HCT116 (cell line): ENCODE data around the gene SLC44A3. TPM values are rescaled to one million over a fixed set of nuclear protein-coding genes. Genes with fewer than 3 reads are reported as not detected.

Experiments used
- ATAC-seq: fragments of 200-7000 bp; cut with Tn5 transposase; 2 replicates; pipeline ENCODE4 v1.9.1; 2020; ENCODE audit warnings: mild to moderate bottlenecking, moderate library complexity
- BruUV-seq: library from RNA; stranded (reverse); fragments of 400-500 nt; replicated peaks from 2 replicates; lab custom pipeline; 2021; lab: Mats Ljungman, UMichigan
- CTCF ChIA-PET: fragments of 300-600 bp; sonication (Branson Sonifier 250); formaldehyde crosslinking; loops from one replicate; lab custom pipeline; 2021; ENCODE audit warnings: antibody characterized with exemption; lab: Charles Lee
- POLR2A ChIA-PET: fragments of 300-600, 350-600 bp; sonication (Branson Sonifier 250); formaldehyde crosslinking; loops from one replicate; lab custom pipeline; 2021; ENCODE audit warnings: antibody characterized with exemption; lab: Charles Lee
- RAD21 ChIA-PET, 2 experiments: fragments of 300-600 bp; sonication (Branson Sonifier 250); formaldehyde crosslinking; loops; one replicate each; lab custom pipeline; 2023; ENCODE audit warnings: low total read pairs in 2 of 2; ENCODE audit not compliant: uncharacterized antibody in 2 of 2, unreplicated experiment in 2 of 2, low non-redundant PET in 1 of 2; lab: Charles Lee
- DNase-seq: peaks from one replicate; pipeline ENCODE4 v3.0.0-alpha.2; 2010; ENCODE audit warnings: low read depth, low spot score
- H2AFZ ChIP-seq: fragments of 200-600 bp; shearing (Covaris generic), sonication (generic); 2 replicates; pipeline ENCODE4 v1.6.1; 2017; ENCODE audit warnings: low read depth, mixed run types, mixed read lengths, antibody characterized with exemption, low read length; ENCODE audit not compliant: poor library complexity, severe bottlenecking
- H3K27ac ChIP-seq: 2 replicates; pipeline ENCODE4 v1.5.1; 2012; ENCODE audit warnings: low read depth, low read length
- H3K27me3 ChIP-seq: fragments of 200-600 bp; sonication (generic); 2 replicates; pipeline ENCODE4 v1.6.1; 2016; ENCODE audit warnings: mixed run types, low read length, mixed read lengths; ENCODE audit not compliant: insufficient read depth
- H3K36me3 ChIP-seq, 2 experiments: fragments of 200-500 bp in 1 of 2; fragments of 200-600 bp in 1 of 2; sonication (Bioruptor generic) in 1 of 2; sonication (generic) in 1 of 2; 2 replicates each; pipeline versions ENCODE4 v1.5.1 to v1.6.1; 2014 to 2016; ENCODE audit warnings: low read length in 2 of 2, inconsistent platforms in 1 of 2, mixed read lengths in 1 of 2, mixed run types in 1 of 2; ENCODE audit not compliant: insufficient read depth in 2 of 2, control insufficient read depth in 1 of 2
- H3K4me1 ChIP-seq, 2 experiments: fragments of 200-600 bp in 1 of 2; sonication (generic) in 1 of 2; 2 replicates each; pipeline versions ENCODE4 v1.5.1 to v1.6.1; 2012 to 2017; ENCODE audit warnings: low read length in 2 of 2, inconsistent platforms in 1 of 2, mild to moderate bottlenecking in 1 of 2, mixed read lengths in 1 of 2, mixed run types in 1 of 2, moderate library complexity in 1 of 2; ENCODE audit not compliant: insufficient read depth in 2 of 2, control insufficient read depth in 1 of 2
- H3K4me2 ChIP-seq: fragments of 200-600 bp; sonication (generic); 2 replicates; pipeline ENCODE4 v1.6.1; 2017; ENCODE audit warnings: mixed run types, low read length, mixed read lengths
- H3K4me3 ChIP-seq, 2 experiments: fragments of 200-600 bp in 1 of 2; sonication (generic) in 1 of 2; replicated peaks in 1 of 2; 2 replicates each; pipeline ENCODE4 v1.5.1; 2011 to 2016; ENCODE audit warnings: low read length in 2 of 2, control low read depth in 1 of 2, low read depth in 1 of 2, mild to moderate bottlenecking in 1 of 2, mixed read lengths in 1 of 2, mixed run types in 1 of 2
- H3K79me2 ChIP-seq: fragments of 200-600 bp; sonication (generic); 2 replicates; pipeline ENCODE4 v1.6.1; 2017; ENCODE audit warnings: mild to moderate bottlenecking, mixed run types, low read length, moderate library complexity, mixed read lengths; ENCODE audit not compliant: insufficient read depth
- H3K9ac ChIP-seq: fragments of 200-600 bp; sonication (generic); 2 replicates; pipeline ENCODE4 v1.6.1; 2016; ENCODE audit warnings: low read length, mixed read lengths
- H3K9me2 ChIP-seq: fragments of 200-600 bp; sonication (generic), shearing (Covaris generic); 2 replicates; pipeline ENCODE4 v1.6.1; 2017; ENCODE audit warnings: mixed run types, mild to moderate bottlenecking, moderate library complexity; ENCODE audit not compliant: insufficient read depth
- H3K9me3 ChIP-seq, 2 experiments: fragments of 200-500 bp in 1 of 2; fragments of 200-600 bp in 1 of 2; sonication (Bioruptor generic) in 1 of 2; sonication (generic) in 1 of 2; 2 replicates each; pipeline ENCODE4 v1.6.1; 2014 to 2017; ENCODE audit warnings: low read length in 2 of 2, mixed read lengths in 2 of 2, inconsistent platforms in 1 of 2, low read depth in 1 of 2, mild to moderate bottlenecking in 1 of 2, mixed run types in 1 of 2, moderate library complexity in 1 of 2; ENCODE audit not compliant: control insufficient read depth in 1 of 2, insufficient read depth in 1 of 2
- H4K20me1 ChIP-seq: fragments of 200-600 bp; sonication (generic), shearing (Covaris generic); 2 replicates; pipeline ENCODE4 v1.6.1; 2017; ENCODE audit warnings: mixed run types, mild to moderate bottlenecking, moderate library complexity; ENCODE audit not compliant: insufficient read depth
- ATF3 ChIP-seq: IDR thresholded peaks from 2 replicates; pipeline ENCODE4 v1.6.1; 2012
- EGR1 ChIP-seq: IDR thresholded peaks from 2 replicates; pipeline ENCODE4 v1.6.1; 2012; ENCODE audit warnings: low read depth
- ELF1 ChIP-seq: IDR thresholded peaks from 2 replicates; pipeline ENCODE4 v1.6.1; 2012; ENCODE audit warnings: low read depth, borderline replicate concordance
- JUND ChIP-seq: IDR thresholded peaks from 2 replicates; pipeline ENCODE4 v1.6.1; 2012
- MAX ChIP-seq: IDR thresholded peaks from 2 replicates; pipeline ENCODE4 v1.6.1; 2012
- POLR2A ChIP-seq: IDR thresholded peaks from 2 replicates; pipeline ENCODE4 v1.7.0; 2011; ENCODE audit warnings: borderline replicate concordance; ENCODE audit not compliant: insufficient read depth, insufficient read length; ENCODE audit errors: extremely low read depth
- POLR2AphosphoS5 ChIP-seq: IDR thresholded peaks from 2 replicates; pipeline ENCODE4 v1.6.1; 2011; ENCODE audit warnings: mild to moderate bottlenecking, low read depth, low read length, moderate library complexity
- RAD21 ChIP-seq: IDR thresholded peaks from 2 replicates; pipeline ENCODE4 v1.6.1; 2012; ENCODE audit warnings: low read depth, mild to moderate bottlenecking
- SP1 ChIP-seq: IDR thresholded peaks from 2 replicates; pipeline ENCODE4 v1.6.1; 2012; ENCODE audit warnings: low read depth
- SRF ChIP-seq: IDR thresholded peaks from 2 replicates; pipeline ENCODE4 v1.6.1; 2012; ENCODE audit warnings: low read depth
- ZFX ChIP-seq: fragments of 450-650 bp; IDR thresholded peaks from 2 replicates; pipeline ENCODE4 v1.6.1; 2017
- ZNF274 ChIP-seq: fragments of 200-500 bp; sonication (Bioruptor generic); IDR thresholded peaks from 2 replicates; pipeline ENCODE4 v1.6.1; 2014; ENCODE audit warnings: mild to moderate bottlenecking, low read depth, low read length, inconsistent platforms
- intact Hi-C: fragments of 100-400 bp; cut with micrococcal nuclease; formaldehyde crosslinking; loops from 2 replicates; pipeline ENCODE4 v1.10.0; 2022
- total RNA-seq: library from RNA; stranded (reverse); gene quantifications from one replicate; pipeline ENCODE4 v1.2.1, GENCODE V29; 2021; ENCODE audit not compliant: unreplicated experiment

The SLC44A3 gene
- total RNA-seq, 1 experiment from 2014 or later, result 9.6 TPM

GRCh38 chr1:94919241-94920030 lies 99.3 kb downstream of the SLC44A3 start:
- ChIA-PET POLR2A (no interaction called here), RAD21 (no interaction called here), CTCF (interaction anchor here (0.9 kb wide), 1 partner anchor 65 kb away, joined by 3 read pairs; no protein-coding TSS in a partner anchor)
- Histone ChIP-seq H3K79me2 (peaks cover 100% of the 10 kb centered on the region), H3K4me2 (0 out of 2 replicates have a peak overlapping the region, but pooled peaks have one; percentile 6), H3K4me1 (peaks cover 5 to 44% of the 10 kb centered on the region in 2 experiments), H3K27ac (no peak overlapping the region), H2AFZ (no peak overlapping the region), H3K9me3 (no peaks in the 10 kb centered on the region), H3K36me3 (0 out of 4 replicates have a peak, but pooled peaks cover 0 to 6% of the 10 kb centered on the region in 2 experiments), H4K20me1 (peaks cover 22% of the 10 kb centered on the region; the same call in 1 of the 2 replicates), H3K9ac (no peak overlapping the region), H3K9me2 (no peaks in the 10 kb centered on the region), H3K4me3 (no peak overlapping the region), H3K27me3 (no peaks in the 10 kb centered on the region)
- intact Hi-C loops, result no loop called here
- DNase-seq (no peak), ATAC-seq (no peak)
- no TSS peak for BruUV-seq
- no peak for TF ChIP-seq POLR2AphosphoS5
- no peak for TF ChIP-seq RAD21
- 0 out of 2 replicates have a peak, but pooled peaks have one; percentile 17 for TF ChIP-seq EGR1

GRCh38 chr1:94920061-94920460 lies 99.9 kb downstream of the SLC44A3 start:
- RAD21 ChIA-PET, result no interaction called here
- no peak overlapping the region for H3K27ac ChIP-seq

More at GRCh38 chr1:94920061-94920460, 99.9 kb downstream of the SLC44A3 start:
- ATAC-seq, result peak; percentile 49; the same call in 1 of the 2 replicates
- Histone ChIP-seq H3K79me2 (peaks cover 100% of the 10 kb centered on the region), H3K4me1 (peaks cover 11 to 50% of the 10 kb centered on the region in 2 experiments), H3K4me2 (peak overlapping the region; percentile 6; the same call in 1 of the 2 replicates), H4K20me1 (peaks cover 27% of the 10 kb centered on the region; the same call in 1 of the 2 replicates), H3K9ac (no peak overlapping the region), H3K9me2 (no peaks in the 10 kb centered on the region), H3K36me3 (0 out of 4 replicates have a peak, but pooled peaks cover 0 to 6% of the 10 kb centered on the region in 2 experiments), H3K9me3 (no peaks in the 10 kb centered on the region), H3K27me3 (no peaks in the 10 kb centered on the region), H2AFZ (no peak overlapping the region), H3K4me3 (no peak overlapping the region)
- intact Hi-C loops, result no loop called here
- ChIA-PET POLR2A (no interaction called here), CTCF (no interaction called here)
- BruUV-seq, result no TSS peak
- no peak for TF ChIP-seq ZFX
- TF ChIP-seq JUND, result no peak
- TF ChIP-seq ATF3, result no peak
- TF ChIP-seq ELF1, result no peak
- no peak for TF ChIP-seq ZNF274
- no peak for TF ChIP-seq SRF
- no peak for TF ChIP-seq POLR2A
- no peak for TF ChIP-seq POLR2AphosphoS5
- TF ChIP-seq SP1, result no peak
- TF ChIP-seq EGR1, result no peak
- no peak for TF ChIP-seq MAX
- no peak for DNase-seq
